Measurements from ENCODE around the gene MORF4L2.
A peak's percentile ranks its signal among the peaks of the same experiment; 100 is the strongest.
"Not testable (repeated sequence)": the region's sequence is repeated elsewhere in the genome, so short reads cannot be mapped to it uniquely, and the experiment has no call there.

MORF4L2 gene

GRCh38 chrX:103678199-103678993 lies 8.1 kb downstream of the MORF4L2 start:
- peak; percentile 65 for DNase-seq

- DNase-seq = no peak
Measured at GRCh38 chrX:103674531-103675454, 11.7 kb downstream of the MORF4L2 start.

GRCh38 chrX:103669745-103670144 lies 16.8 kb downstream of the MORF4L2 start:
- DNase-seq = no peak

- no peak for DNase-seq
Measured at GRCh38 chrX:103666202-103667107, 20.0 kb downstream of the MORF4L2 start.

GRCh38 chrX:103663981-103664762 lies 22.3 kb downstream of the MORF4L2 start:
- DNase-seq = no peak

- not testable (repeated sequence) for DNase-seq
Measured at GRCh38 chrX:103659460-103659859, 27.0 kb downstream of the MORF4L2 start.

- no peak for DNase-seq
Measured at GRCh38 chrX:103658681-103659433, 27.6 kb downstream of the MORF4L2 start.

- DNase-seq = peak; percentile 51
Measured at GRCh38 chrX:103657066-103657465, 29.4 kb downstream of the MORF4L2 start.

- peak; percentile 86 for DNase-seq
Measured at GRCh38 chrX:103656617-103657016, 29.9 kb downstream of the MORF4L2 start.

- DNase-seq = not testable (repeated sequence)
Measured at GRCh38 chrX:103655230-103656000, 31.1 kb downstream of the MORF4L2 start.

GRCh38 chrX:103651151-103651773 lies 35.2 kb downstream of the MORF4L2 start:
- DNase-seq = no peak

GRCh38 chrX:103647630-103648029 lies 38.9 kb downstream of the MORF4L2 start:
- no peak for DNase-seq

GRCh38 chrX:103644125-103644524 lies 42.4 kb downstream of the MORF4L2 start:
- no peak for DNase-seq

- peak; percentile 30 for DNase-seq
Measured at GRCh38 chrX:103640401-103641155, 45.9 kb downstream of the MORF4L2 start.

- DNase-seq = not testable (repeated sequence)
Measured at GRCh38 chrX:103638479-103639346, 47.8 kb downstream of the MORF4L2 start.

GRCh38 chrX:103637604-103638338 lies 48.7 kb downstream of the MORF4L2 start:
- DNase-seq = peak; percentile 16

- peak; percentile 28 for DNase-seq
Measured at GRCh38 chrX:103635436-103635835, 51.1 kb downstream of the MORF4L2 start.

Measured in HCEC 1CT (cell line).